ENCODE data around the gene PGC. TPM values are rescaled to one million over a fixed set of nuclear protein-coding genes. Genes with fewer than 3 reads are reported as not detected.

PGC gene
- total and polyA plus RNA-seq, 2 of the 8 experiments (the other 6 are each of a cell fraction or from before 2014, with no cell fraction given), result 0.09 TPM; not detected in 1

DNA sequence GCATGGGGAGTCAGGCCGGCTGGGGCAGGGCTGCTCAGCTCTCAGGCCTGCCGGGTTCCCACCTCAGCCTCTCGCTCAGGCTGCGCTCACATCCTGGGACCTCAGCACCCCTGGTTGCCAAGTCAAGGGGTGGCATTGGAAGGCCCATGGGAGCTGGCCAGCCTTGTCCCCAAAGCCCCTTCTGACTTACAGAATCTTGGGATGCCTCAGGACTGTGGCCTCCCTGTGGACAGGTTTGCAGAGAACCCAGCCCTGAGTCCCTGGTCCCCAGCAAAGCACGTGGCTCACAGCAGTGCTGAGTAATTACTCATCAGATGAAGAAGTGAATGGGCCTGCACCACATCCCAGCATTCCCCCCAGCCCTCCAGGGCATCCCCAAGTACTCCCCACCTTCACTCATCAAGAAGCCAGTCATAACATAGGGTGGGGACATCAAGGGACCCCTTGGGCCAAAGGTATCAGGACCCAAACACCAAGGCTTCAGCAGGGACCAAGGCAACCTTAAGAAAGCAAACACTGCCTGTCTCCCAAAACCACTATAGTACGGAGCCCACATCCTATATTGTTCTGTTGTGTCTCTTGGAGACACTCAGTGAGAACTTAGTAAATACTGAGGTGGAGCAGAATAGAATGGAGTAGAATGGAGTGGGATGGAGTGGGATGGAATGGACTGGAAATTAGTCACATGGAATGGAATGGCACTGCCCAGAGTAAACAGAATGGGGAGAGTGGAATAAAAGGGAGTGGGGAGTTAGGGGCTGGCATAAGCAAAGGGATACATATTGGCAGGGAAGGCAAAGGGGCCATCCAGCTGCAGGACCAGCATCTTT, 3.6 kb downstream of the PGC start:
- Histone ChIP-seq H2BK12ac (ENCODE audit: low read depth, low read length) (no peak overlapping the region), H3K18ac (ENCODE audit: extremely low read depth, low read length) (no peak overlapping the region), H3K79me1 (ENCODE audit: low read depth, low read length) (no peaks in the 10 kb centered on the region), H3K4me1 (replicated peaks in 1 of 4; ENCODE audit: control insufficient read depth in 3 of 4, insufficient read depth in 4 of 4, low read length in 3 of 4) (peaks cover 0 to 1% (median 0%) of the 10 kb centered on the region in 4 experiments; a peak in 2 of 7 replicates), H2AK5ac (ENCODE audit: low read depth, low read length) (no peak overlapping the region), H3K4ac (replicated peaks; ENCODE audit: insufficient read length, low read depth, low read length) (no peak overlapping the region), H2AFZ (ENCODE audit: low read length) (no peak overlapping the region), H2BK5ac (ENCODE audit: low read depth, low read length) (no peak overlapping the region), H4K5ac (ENCODE audit: insufficient read length, low read depth, low read length) (no peak overlapping the region), H3K27ac (ENCODE audit: low read depth, low read length) (no peak overlapping the region), H2BK120ac (replicated peaks; ENCODE audit: low read depth, low read length) (no peak overlapping the region), H4K8ac (ENCODE audit: extremely low read depth, insufficient read depth, low read length) (no peak overlapping the region), H3K9ac (replicated peaks in 1 of 4; ENCODE audit: extremely low read depth in 1 of 4, low read depth in 3 of 4, low read length in 3 of 4) (no peak overlapping the region), H3K23ac (ENCODE audit: insufficient read length) (no peak overlapping the region), H3K56ac (replicated peaks; ENCODE audit: insufficient read length, low read depth, low read length) (no peak overlapping the region), H3K23me2 (ENCODE audit: low read depth, low read length) (no peaks in the 10 kb centered on the region), H2BK20ac (ENCODE audit: low read length) (no peak overlapping the region), H3K27me3 (replicated peaks in 1 of 4; ENCODE audit: control insufficient read depth in 3 of 4, extremely low read depth in 1 of 4, insufficient read depth in 3 of 4, low read length in 3 of 4) (no peaks in the 10 kb centered on the region), H3K4me3 (ENCODE audit: extremely low read depth in 1 of 4, insufficient read depth in 2 of 4, low read depth in 3 of 4, low read length in 4 of 4) (no peak overlapping the region), H3K79me2 (ENCODE audit: control insufficient read depth in 1 of 2, insufficient read depth in 2 of 2, low read length in 2 of 2) (no peaks in the 10 kb centered on the region), H3K4me2 (ENCODE audit: insufficient read depth in 1 of 2, low read depth in 2 of 2, low read length in 2 of 2) (no peak overlapping the region), H3K14ac (ENCODE audit: insufficient read length) (no peak overlapping the region), H4K20me1 (replicated peaks in 1 of 2; ENCODE audit: control insufficient read depth in 1 of 2, insufficient read depth in 2 of 2, low read length in 2 of 2) (no peaks in the 10 kb centered on the region), H2BK15ac (ENCODE audit: low read length) (no peak overlapping the region), H3K36me3 (ENCODE audit: control insufficient read depth in 2 of 4, insufficient read depth in 4 of 4, low read length in 3 of 4) (no peaks in the 10 kb centered on the region), H4K91ac (replicated peaks; ENCODE audit: insufficient read length, low read length) (no peak overlapping the region), H3K9me3 (ENCODE audit: insufficient read depth in 2 of 2, low read depth in 1 of 2, low read length in 1 of 2) (no peaks in the 10 kb centered on the region)
- no peak for FAIRE-seq
- POLR2A ChIA-PET (ENCODE audit: partially characterized antibody), result no interaction called here
- 87% methylated on average over 6 of the region's 6 CpGs; no CpG with 5 or more reads in 1 of the 2 experiments for WGBS, 2 experiments (ENCODE audit: extremely low coverage in 1 of 2, insufficient coverage in 1 of 2, insufficient read length in 1 of 2, insufficient replicate concordance in 2 of 2, low coverage in 1 of 2, low lambda C conversion rate in 2 of 2, missing lambda C conversion rate in 1 of 2)
- CTCF ChIA-PET (ENCODE audit: partially characterized antibody), result interaction anchor here (1.5 to 4.6 kb wide), 4 partner anchors 10 to 33 kb away, joined by 3 to 21 read pairs (median 5); no protein-coding TSS in a partner anchor
- TF ChIP-seq YY1 (IDR thresholded peaks at IDR 0.05; ENCODE audit: low read depth, low read length) (no peak), CEBPB (IDR thresholded peaks at IDR 0.05; ENCODE audit: low read depth, low read length) (no peak), EZH2 (IDR thresholded peaks at IDR 0.05; ENCODE audit: low read depth, low read length, severe bottlenecking) (no peak), RNF2 (IDR thresholded peaks at IDR 0.05; ENCODE audit: borderline replicate concordance, low read depth, low read length, missing control alignments, poor library complexity, severe bottlenecking) (no peak), HDAC2 (IDR thresholded peaks at IDR 0.05; ENCODE audit: borderline replicate concordance in 1 of 2, low read depth in 2 of 2, low read length in 2 of 2) (no peak), SP1 (IDR thresholded peaks at IDR 0.05; ENCODE audit: low read depth, low read length) (no peak), ASH2L (IDR thresholded peaks at IDR 0.05; ENCODE audit: low read length) (no peak), KDM1A (IDR thresholded peaks at IDR 0.05; ENCODE audit: borderline replicate concordance, low read length) (no peak), TBP (IDR thresholded peaks at IDR 0.05; ENCODE audit: low read depth, low read length) (no peak)
- no peak for DNase-seq (ENCODE audit: low read depth in 1 of 2, low spot score in 2 of 2)

Data from H1 (cell line).